Aorta (tissue), 5 donors: ENCODE results near the gene TNMD. TPM values are rescaled to one million over a fixed set of nuclear protein-coding genes. Genes with fewer than 3 reads are reported as not detected.
"Not testable (repeated sequence)": the region's sequence is repeated elsewhere in the genome, so short reads cannot be mapped to it uniquely, and the experiment has no call there.

Experiments
- ATAC-seq: fragments of 200-7000 bp; cut with Tn5 transposase; one replicate; pipeline ENCODE4 v1.9.1; 2022; ENCODE audit warnings: moderate library complexity; ENCODE audit not compliant: low FRiP score
- DNase-seq, 2 donors: peaks; one replicate each; pipeline ENCODE4 v3.0.0-alpha.2; 2020
- H3K27ac ChIP-seq, 2 donors: one replicate each; pipeline ENCODE4 v1.5.1; 2013; ENCODE audit warnings: low read length in 2 of 2, mild to moderate bottlenecking in 2 of 2, moderate library complexity in 2 of 2, control low read depth in 1 of 2, inconsistent platforms in 1 of 2, low read depth in 1 of 2
- H3K27me3 ChIP-seq, 2 donors: one replicate each; pipeline ENCODE4 v1.6.1; 2013; ENCODE audit warnings: control low read depth in 1 of 2, low read length in 1 of 2, mild to moderate bottlenecking in 1 of 2, moderate library complexity in 1 of 2; ENCODE audit not compliant: insufficient read depth in 2 of 2, control insufficient read depth in 1 of 2
- H3K36me3 ChIP-seq, 2 donors: one replicate each; pipeline ENCODE4 v1.6.1; 2013; ENCODE audit warnings: control low read depth in 1 of 2, low read length in 1 of 2, mild to moderate bottlenecking in 1 of 2; ENCODE audit not compliant: insufficient read depth in 2 of 2, control insufficient read depth in 1 of 2
- H3K4me1 ChIP-seq, 2 donors: one replicate each; pipeline ENCODE4 v1.6.1; 2013; ENCODE audit warnings: low read length in 2 of 2, control low read depth in 1 of 2, mild to moderate bottlenecking in 1 of 2, moderate library complexity in 1 of 2; ENCODE audit not compliant: insufficient read depth in 2 of 2, control insufficient read depth in 1 of 2
- H3K4me3 ChIP-seq, 2 donors: one replicate each; pipeline ENCODE4 v1.5.1; 2013; ENCODE audit warnings: low read length in 2 of 2, control low read depth in 1 of 2, mild to moderate bottlenecking in 1 of 2
- H3K9me3 ChIP-seq: one replicate; pipeline ENCODE4 v1.6.1; 2013; ENCODE audit warnings: mild to moderate bottlenecking, low read length; ENCODE audit not compliant: control insufficient read depth
- WGBS, 2 donors: extraction: QIAGEN DNeasy Blood & Tissue Kit; methylation state at CpG; one replicate each; pipeline ENCODE4 v1.1.7; 2013; 5-methylcytosine and 5-hydroxymethylcytosine counted together
- intact Hi-C, 2 donors: fragments of 100-400 bp; cut with DNase I; formaldehyde crosslinking; loops; one replicate each; pipeline versions ENCODE4 v1.14.2 to v1.15.0; 2022
- long read RNA-seq, 2 donors: library from polyadenylated mRNA; unstranded; transcript quantifications; one replicate each; pipeline ENCODE4 v2.0.0, GENCODE V29; 2020 to 2021
- polyA plus RNA-seq, 2 donors: library from polyadenylated mRNA; stranded (reverse); fragments of 200-250 nt; gene quantifications; one replicate each; pipeline ENCODE4 v1.2.3, GENCODE V29; 2013
- total RNA-seq, 2 donors: library from RNA; stranded (reverse); fragmentation: NEBNext Ultra II Directional; extraction: Animal tissue kit (Norgen Biotek cat#: 25700); gene quantifications; one replicate each; pipeline ENCODE4 v1.2.1, GENCODE V29; 2021
- donor health status: healthy with polysubstance abuse.
- donor health status: Bipolar disorder and iron deficiency.
- donor health status: DM: no; HTN: no; CAD: no.
- donor health status: DM: no; HTN: no; CAD: no.
- donor health status: DM: yes; HTN: yes; CAD: no.

Gene TNMD
- total RNA-seq (under 1 TPM; 0.36 TPM), polyA plus RNA-seq (not detected)
- long read RNA-seq, donor 1 = 0 reads
- long read RNA-seq, donor 2 = 0 reads

DNA sequence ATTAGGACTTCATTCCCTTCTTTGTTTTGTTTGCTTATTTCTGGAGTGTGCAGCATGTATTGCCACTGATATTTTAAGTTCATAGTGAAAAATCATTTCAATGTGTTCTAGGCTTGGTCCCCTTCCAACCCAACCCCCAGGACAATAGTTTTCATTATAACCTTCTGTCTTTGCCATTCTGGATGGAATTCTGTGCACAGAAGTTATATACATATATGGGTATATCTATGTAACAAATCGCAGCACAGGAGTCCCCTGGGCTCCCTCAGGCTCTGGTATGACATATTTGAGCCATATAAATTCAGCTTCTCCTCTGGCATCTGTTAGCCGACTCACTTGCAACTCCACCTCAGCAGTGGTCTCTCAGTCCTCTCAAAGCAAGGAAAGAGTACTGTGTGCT is at the start of gene TNMD:
Gene TNMD (plus strand): TSS at position 326 of the 400 bp plus-strand sequence. CDS start 83 bp downstream, outside the sequence.
- Histone ChIP-seq H3K36me3 (no peaks in the 10 kb centered on the region), H3K27me3 (no peaks in the 10 kb centered on the region), H3K4me1 (no peaks in the 10 kb centered on the region), H3K9me3 (no peaks in the 10 kb centered on the region), H3K27ac (no peak within 1 kb of the TSS), H3K4me3 (no peak within 1 kb of the TSS)
- DNase-seq (no peak), ATAC-seq (no peak)
- intact Hi-C loops = no loop called here
- WGBS, 2 donors = 15 to 22% methylated on average over 2 of the region's 2 CpGs

- H3K9me3 ChIP-seq, H3K27ac ChIP-seq, DNase-seq, intact Hi-C loops, ATAC-seq, H3K4me1 ChIP-seq, H3K36me3 ChIP-seq, H3K4me3 ChIP-seq, H3K27me3 ChIP-seq: not testable (repeated sequence)
- 77 to 87% methylated on average over 7 of the region's 7 CpGs for WGBS, 2 donors
Measured at GRCh38 chrX:100565534-100565933, 19.2 kb upstream of the TNMD start.

DNA sequence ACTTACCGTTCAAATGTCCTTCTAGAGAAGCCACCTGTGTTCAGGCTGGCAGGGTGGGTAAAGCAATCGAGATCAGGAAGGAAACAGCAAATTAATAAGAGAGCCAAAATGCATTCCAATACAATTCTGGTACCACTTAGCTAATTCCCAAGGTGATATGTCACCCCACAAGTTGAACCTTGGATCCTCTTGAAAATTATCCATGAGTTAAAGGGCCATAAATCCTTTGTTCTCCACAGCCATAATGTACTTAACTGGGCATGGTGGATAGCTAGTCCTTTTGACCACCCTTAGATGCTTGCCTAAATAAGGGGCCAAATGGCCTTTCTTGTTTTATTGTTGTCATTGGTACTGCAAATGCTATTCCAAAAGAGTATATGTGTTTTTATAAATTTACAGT is 2.0 kb downstream of the TNMD start:
- DNase-seq (no peak), ATAC-seq (no peak)
- 35 to 49% methylated on average over 2 of the region's 2 CpGs for WGBS, 2 donors
- no peaks in the 10 kb centered on the region for H3K36me3 ChIP-seq
- H3K27me3 ChIP-seq = no peaks in the 10 kb centered on the region
- no peaks in the 10 kb centered on the region for H3K9me3 ChIP-seq
- intact Hi-C loops = no loop called here
- no peak overlapping the region for H3K4me3 ChIP-seq
- no peak overlapping the region for H3K27ac ChIP-seq
- H3K4me1 ChIP-seq = no peaks in the 10 kb centered on the region

GRCh38 chrX:100587861-100588260 is 3.1 kb downstream of the TNMD start:
- Histone ChIP-seq H3K36me3 (no peaks in the 10 kb centered on the region), H3K4me3 (no peak overlapping the region), H3K9me3 (no peaks in the 10 kb centered on the region), H3K27me3 (no peaks in the 10 kb centered on the region), H3K4me1 (no peaks in the 10 kb centered on the region), H3K27ac (no peak overlapping the region)
- ATAC-seq (no peak), DNase-seq (no peak)
- intact Hi-C loops = no loop called here
- 39 to 83% methylated on average over 2 of the region's 2 CpGs for WGBS, 2 donors

- no peak for DNase-seq
- Histone ChIP-seq H3K4me3 (no peak overlapping the region), H3K36me3 (no peaks in the 10 kb centered on the region), H3K9me3 (no peaks in the 10 kb centered on the region), H3K27ac (no peak overlapping the region), H3K27me3 (no peaks in the 10 kb centered on the region), H3K4me1 (no peaks in the 10 kb centered on the region)
- WGBS, 2 donors = 55 to 75% methylated on average over 5 of the region's 5 CpGs
- intact Hi-C loops = no loop called here
- no peak for ATAC-seq
Measured at GRCh38 chrX:100591256-100592051, 6.7 kb downstream of the TNMD start.

DNA sequence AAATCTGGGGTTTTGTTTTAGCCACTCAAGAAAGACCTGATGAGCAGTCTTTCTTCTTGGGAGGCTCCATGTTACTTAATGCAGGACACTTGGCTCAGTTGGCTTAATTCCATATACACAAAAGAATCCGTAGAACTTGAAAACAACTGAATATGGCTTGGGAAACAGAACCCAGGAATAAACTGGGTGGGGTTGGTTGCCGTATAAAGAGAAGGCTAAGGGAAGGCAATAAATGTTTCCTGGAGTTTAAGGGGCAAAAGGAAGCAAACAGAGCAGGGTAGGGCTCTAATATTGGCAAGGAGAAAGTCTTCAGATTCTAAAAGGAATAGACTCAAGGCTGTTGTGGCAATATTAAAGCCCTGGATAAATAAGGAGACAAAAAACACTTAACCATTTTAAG is 8.4 kb downstream of the TNMD start:
- Histone ChIP-seq H3K27ac (no peak overlapping the region), H3K27me3 (no peaks in the 10 kb centered on the region), H3K36me3 (no peaks in the 10 kb centered on the region), H3K4me3 (no peak overlapping the region), H3K4me1 (no peaks in the 10 kb centered on the region), H3K9me3 (no peaks in the 10 kb centered on the region)
- intact Hi-C loops = no loop called here
- ATAC-seq (no peak), DNase-seq (no peak)
- whole genome bisulfite sequencing, 2 donors = 34 to 56% methylated on average over 2 of the region's 2 CpGs

GRCh38 chrX:100593581-100593980 is 8.8 kb downstream of the TNMD start:
- Histone ChIP-seq H3K27ac (no peak overlapping the region), H3K36me3 (no peaks in the 10 kb centered on the region), H3K4me3 (no peak overlapping the region), H3K4me1 (no peaks in the 10 kb centered on the region), H3K27me3 (no peaks in the 10 kb centered on the region), H3K9me3 (no peaks in the 10 kb centered on the region)
- 8 to 11% methylated on average over 2 of the region's 2 CpGs for WGBS, 2 donors
- intact Hi-C loops = no loop called here
- DNase-seq = no peak
- no peak for ATAC-seq

DNA sequence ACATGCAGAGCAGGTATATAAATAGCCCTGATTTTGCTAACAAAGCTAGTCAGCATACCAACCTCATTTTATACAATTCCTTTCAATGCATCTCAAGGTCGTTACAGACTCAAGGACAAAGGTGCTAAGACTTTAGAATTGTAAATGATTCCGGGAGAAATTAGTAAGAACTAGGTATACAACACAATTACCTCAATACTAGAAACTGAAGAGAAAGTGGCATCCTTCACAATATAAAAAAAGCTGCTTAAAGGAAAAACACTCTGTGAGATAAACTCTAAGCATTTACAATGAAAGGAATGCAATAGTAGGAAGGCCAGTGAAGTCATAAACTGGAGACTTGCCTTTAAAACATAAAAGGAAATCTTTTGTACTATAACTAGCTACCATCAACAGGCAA is 11.9 kb downstream of the TNMD start:
- DNase-seq = no peak
- Histone ChIP-seq H3K36me3 (no peaks in the 10 kb centered on the region), H3K27ac (no peak overlapping the region), H3K4me3 (no peak overlapping the region), H3K4me1 (no peaks in the 10 kb centered on the region), H3K9me3 (no peaks in the 10 kb centered on the region), H3K27me3 (no peaks in the 10 kb centered on the region)
- ATAC-seq = no peak
- 47 to 60% methylated on average over 2 of the region's 2 CpGs for WGBS, 2 donors
- intact Hi-C loops = no loop called here

- intact Hi-C loops = no loop called here
- no peak overlapping the region for H3K4me3 ChIP-seq
- H3K9me3 ChIP-seq = no peaks in the 10 kb centered on the region
- H3K36me3 ChIP-seq = no peaks in the 10 kb centered on the region
- ATAC-seq = no peak
- DNase-seq = no peak
- H3K4me1 ChIP-seq = no peaks in the 10 kb centered on the region
- H3K27ac ChIP-seq = no peak overlapping the region
- no peaks in the 10 kb centered on the region for H3K27me3 ChIP-seq
- 68 to 91% methylated on average over 9 of the region's 9 CpGs for WGBS, 2 donors
Measured at GRCh38 chrX:100599456-100599855, 14.7 kb downstream of the TNMD start.
